Amniotic epithelial cell (primary cell): Measurements from ENCODE around the gene SAXO1.
"Not testable (repeated sequence)": the region's sequence is repeated elsewhere in the genome, so short reads cannot be mapped to it uniquely, and the experiment has no call there.

Source experiments
- DNase-seq: peaks from one replicate; pipeline ENCODE4 v3.0.0-alpha.2; 2010; ENCODE audit warnings: low read depth

Gene SAXO1, protein sequence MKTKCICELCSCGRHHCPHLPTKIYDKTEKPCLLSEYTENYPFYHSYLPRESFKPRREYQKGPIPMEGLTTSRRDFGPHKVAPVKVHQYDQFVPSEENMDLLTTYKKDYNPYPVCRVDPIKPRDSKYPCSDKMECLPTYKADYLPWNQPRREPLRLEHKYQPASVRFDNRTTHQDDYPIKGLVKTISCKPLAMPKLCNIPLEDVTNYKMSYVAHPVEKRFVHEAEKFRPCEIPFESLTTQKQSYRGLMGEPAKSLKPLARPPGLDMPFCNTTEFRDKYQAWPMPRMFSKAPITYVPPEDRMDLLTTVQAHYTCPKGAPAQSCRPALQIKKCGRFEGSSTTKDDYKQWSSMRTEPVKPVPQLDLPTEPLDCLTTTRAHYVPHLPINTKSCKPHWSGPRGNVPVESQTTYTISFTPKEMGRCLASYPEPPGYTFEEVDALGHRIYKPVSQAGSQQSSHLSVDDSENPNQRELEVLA

DNA sequence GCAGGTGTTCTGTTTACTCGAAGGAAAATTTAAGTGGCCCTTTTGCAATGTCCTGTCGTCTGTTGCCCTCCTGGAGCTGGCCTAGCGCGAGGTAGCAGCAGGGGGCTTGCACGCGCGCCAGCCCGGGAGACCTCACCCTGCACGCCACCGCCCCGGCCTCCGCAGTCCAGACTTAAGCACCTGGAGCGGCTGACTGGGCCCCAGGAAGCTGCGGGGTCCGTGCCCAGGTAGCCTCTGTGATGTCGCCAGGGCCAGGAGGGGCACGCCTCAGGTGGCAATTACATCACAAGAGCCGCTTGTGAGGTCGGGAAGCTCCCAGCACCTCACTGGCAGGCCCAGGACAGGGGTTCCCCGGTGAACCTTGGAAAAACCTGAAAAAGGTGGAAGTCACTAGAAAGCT, at the start of gene SAXO1:
TSS of gene SAXO1 (minus strand) at position 195 of the 400 bp plus-strand sequence. CDS start 301 bp downstream, outside the sequence.
- DNase-seq, result no peak

DNA sequence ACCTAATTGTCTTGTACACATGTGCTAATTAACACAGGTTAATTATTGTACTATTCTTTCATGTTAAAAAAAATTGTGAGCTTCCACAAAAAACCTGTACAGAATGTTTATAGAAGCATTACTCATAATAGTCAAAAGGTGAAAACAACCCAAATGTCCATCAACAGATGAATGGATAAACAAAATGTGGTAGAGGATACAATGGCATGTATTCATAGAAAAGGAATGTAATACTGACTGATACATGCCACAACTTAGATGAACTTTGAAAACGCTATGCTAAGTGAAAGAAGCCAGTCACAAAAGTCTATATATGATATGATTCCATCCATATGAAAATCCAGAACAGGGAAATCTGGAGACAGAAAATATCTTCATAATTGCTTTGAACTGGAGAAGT, 41.8 kb upstream of the SAXO1 start:
- peak; percentile 22 for DNase-seq

DNA sequence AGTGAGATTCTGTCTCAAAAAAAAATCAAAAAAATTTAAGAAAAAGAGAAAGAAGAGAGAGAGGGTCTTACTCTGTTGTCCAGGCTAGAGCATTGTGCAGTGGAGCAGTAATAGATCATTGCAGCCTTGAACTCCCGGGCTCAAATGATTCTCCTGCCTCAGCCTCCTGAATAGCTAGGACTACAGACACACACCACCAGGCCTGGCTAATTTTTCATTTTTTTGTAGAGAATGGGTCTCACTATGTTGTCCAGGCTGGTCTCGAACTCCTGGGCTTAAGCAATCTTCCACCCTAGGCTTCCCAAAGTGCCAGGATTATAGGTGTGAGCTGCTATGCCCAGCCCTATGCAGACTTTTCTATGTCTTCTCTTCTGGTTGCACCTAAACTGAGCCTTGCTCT, 41.2 kb upstream of the SAXO1 start:
- DNase-seq, result no peak

DNA sequence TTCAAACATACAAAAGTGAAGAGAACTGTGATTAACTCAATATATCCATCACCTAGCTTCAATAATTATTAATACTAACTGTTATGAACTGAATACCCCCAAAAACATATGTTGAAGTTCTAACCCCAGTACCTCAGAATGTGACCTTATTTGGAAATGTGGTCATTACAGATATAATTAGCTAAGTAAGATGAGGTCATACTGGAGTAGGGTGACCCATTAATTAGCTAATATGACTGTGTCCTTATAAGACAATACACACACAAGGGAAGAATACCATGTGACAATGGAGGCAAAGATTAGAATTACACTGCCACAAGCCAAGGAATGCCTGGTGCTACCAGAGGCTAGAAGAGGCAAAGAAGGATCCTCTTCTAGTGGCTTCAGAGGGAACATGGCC, 24.0 kb upstream of the SAXO1 start:
- no peak for DNase-seq

GRCh38 chr9:19050637-19051591, 17.9 kb upstream of the SAXO1 start:
- DNase-seq, result peak; percentile 13

- DNase-seq, result peak; percentile 27
Measured at GRCh38 chr9:19049917-19050636, 17.1 kb upstream of the SAXO1 start.

GRCh38 chr9:19048966-19049916, 16.2 kb upstream of the SAXO1 start, which contains the start of gene RRAGA:
Gene RRAGA (plus strand): TSS chr9:19049427. CDS start chr9:19049660, 233 bp downstream.
- peak; percentile 94 for DNase-seq

- no peak for DNase-seq
Measured at GRCh38 chr9:19036611-19037010, 3.6 kb upstream of the SAXO1 start.

DNA sequence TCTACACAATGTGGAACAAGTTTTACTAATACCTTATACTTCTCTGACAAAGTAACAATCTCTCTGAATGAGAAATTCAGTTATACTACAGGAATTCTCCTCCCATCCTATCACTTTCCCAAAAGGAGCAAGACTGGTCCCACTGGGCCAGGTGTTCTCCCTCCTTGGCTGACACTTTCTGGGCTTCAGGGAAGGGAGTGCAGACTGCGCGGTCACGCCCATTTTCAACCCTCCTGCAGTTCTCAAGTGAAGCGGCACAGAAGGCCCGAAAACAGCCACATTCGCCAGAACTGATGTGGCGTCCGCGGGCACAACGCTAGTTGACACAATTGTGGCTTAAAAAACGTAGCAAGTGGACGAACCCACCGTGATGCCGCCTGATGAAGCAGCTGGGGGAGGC, 603 bp downstream of the SAXO1 start:
- DNase-seq, result no peak

GRCh38 chr9:19030899-19031298, 2.1 kb downstream of the SAXO1 start:
- no peak for DNase-seq

DNA sequence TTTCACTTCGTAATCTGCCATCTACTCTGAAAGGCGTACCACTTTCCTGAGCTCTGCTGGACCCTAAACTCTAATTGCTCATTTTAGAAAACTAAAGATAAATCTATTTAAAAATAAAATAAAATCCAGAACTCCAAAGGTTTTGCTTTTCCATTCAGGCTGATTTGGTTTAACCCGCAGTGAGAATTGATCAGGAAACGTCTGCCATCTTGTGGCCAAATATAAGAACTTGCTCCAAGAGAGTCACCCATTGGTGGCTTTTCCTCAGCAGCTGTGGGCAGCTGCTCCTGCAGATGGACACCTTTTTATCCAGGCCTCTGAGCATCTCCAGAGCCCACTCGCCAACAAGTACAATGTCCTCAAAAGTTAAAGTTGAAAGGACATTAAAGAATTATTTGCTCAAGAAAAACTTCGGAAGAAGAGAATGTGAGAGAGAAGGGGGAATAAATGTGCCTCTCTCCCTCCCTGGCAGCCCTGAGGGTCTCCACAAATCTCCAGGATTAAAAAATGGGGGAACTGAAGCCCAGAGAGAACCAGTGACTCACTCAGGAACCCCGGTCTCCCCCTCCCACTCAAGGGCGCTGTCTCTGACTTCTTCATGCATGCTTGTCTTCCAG, 4.1 kb downstream of the SAXO1 start:
- peak; percentile 50 for DNase-seq

GRCh38 chr9:19027825-19028224, 5.2 kb downstream of the SAXO1 start:
- no peak for DNase-seq

- DNase-seq, result peak; percentile 40
Measured at GRCh38 chr9:19026375-19026774, 6.6 kb downstream of the SAXO1 start.

DNA sequence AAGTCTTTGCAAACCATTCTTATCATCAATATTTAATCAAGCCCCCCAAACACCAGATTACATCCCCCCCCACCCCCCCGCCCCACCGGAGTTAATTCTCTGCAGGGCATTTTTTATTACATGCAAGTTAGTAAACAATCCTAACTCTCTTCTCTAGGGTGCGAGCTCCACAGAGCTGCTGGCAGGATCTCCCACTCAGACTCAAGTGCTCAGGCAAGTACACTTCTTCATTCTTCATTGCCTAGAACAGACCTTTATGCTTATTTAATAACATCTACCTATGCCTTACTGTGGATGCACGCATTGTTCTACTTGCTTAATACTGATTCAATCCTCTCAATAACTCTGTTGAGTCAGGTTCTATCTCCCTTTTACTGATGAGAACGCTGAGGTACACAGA, 9.9 kb downstream of the SAXO1 start:
- no peak for DNase-seq

DNA sequence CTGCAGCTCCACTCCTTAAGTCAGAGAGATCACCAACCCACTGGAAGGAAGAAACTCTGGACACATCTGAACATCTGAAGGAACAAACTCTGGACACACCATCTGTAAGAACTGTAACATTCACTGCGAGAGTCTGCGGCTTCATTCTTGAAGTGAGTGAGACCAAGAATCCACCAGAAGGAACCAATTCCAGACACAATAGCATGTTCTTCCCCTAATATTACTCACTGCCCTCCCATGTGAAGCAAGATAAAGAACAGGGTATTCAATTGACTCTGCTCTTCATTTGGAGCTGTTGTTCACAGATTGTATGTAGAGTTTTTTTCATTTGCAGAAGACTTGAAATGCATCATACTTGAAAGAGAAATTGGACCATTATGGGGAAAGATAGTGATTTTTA, 10.8 kb downstream of the SAXO1 start:
- no peak for DNase-seq

DNA sequence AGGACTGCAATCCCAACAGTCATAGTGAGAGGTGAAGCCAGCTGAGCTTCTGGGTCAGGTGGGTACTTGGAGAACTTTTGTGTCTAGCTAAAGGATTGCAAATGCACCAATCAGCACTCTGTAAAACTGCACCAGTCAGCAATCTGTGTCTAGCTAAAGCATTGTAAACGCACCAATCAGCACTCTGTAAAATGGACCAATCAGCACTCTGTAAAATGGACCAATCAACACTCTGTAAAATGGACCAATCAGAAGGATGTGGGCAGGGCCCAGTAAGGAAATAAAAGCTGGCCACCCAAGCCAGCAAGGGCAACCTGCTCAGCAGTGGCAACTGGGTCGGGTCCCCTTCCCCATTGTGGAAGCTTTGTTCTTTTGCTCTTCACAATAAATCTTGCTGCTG, 11.4 kb downstream of the SAXO1 start:
- DNase-seq, result not testable (repeated sequence)

GRCh38 chr9:19020886-19021455, 12.0 kb downstream of the SAXO1 start:
- DNase-seq, result no peak

GRCh38 chr9:19018201-19018600, 14.8 kb downstream of the SAXO1 start:
- no peak for DNase-seq

GRCh38 chr9:19009391-19009965, 23.5 kb downstream of the SAXO1 start:
- DNase-seq, result no peak

GRCh38 chr9:19000133-19000532, 32.9 kb downstream of the SAXO1 start:
- DNase-seq, result no peak
